ENCODE measurements around the gene PCYT1B.

DNA sequence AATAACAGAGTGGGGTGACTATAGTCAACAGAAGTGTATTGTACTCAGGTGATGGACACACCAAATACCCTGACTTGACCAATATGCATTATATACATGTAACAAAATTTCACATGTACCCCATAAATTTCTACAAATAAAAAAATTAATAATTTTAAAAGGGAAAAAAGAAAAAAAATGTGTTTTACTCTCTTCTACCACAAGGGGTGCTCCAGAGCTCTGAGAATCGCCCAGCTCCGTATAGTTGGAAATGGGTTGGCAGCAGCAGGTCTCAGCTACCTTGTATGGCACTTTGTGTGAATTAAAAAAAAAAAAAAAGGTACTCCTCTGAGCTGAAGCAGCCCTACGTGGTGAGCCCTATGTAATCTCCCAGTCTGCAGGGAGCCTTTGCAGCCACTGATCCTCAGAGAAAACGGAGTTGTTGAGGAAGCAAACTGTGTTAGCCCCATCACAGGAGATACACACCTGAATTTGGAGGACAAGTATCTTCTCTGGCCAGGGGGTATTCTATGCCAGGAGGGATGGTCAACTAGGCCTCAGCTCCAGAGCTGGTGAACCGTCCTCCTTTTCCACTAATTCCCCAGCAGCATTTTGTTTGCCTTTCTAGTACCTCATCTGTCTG, 29.4 kb upstream of the PCYT1B start:
- TF ChIP-seq, protein P1, sequence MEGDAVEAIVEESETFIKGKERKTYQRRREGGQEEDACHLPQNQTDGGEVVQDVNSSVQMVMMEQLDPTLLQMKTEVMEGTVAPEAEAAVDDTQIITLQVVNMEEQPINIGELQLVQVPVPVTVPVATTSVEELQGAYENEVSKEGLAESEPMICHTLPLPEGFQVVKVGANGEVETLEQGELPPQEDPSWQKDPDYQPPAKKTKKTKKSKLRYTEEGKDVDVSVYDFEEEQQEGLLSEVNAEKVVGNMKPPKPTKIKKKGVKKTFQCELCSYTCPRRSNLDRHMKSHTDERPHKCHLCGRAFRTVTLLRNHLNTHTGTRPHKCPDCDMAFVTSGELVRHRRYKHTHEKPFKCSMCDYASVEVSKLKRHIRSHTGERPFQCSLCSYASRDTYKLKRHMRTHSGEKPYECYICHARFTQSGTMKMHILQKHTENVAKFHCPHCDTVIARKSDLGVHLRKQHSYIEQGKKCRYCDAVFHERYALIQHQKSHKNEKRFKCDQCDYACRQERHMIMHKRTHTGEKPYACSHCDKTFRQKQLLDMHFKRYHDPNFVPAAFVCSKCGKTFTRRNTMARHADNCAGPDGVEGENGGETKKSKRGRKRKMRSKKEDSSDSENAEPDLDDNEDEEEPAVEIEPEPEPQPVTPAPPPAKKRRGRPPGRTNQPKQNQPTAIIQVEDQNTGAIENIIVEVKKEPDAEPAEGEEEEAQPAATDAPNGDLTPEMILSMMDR (IDR thresholded peaks at IDR 0.05), result peak in 3 of 5 experiments; percentile 31 to 61 (median 52)
- no peak for TF ChIP-seq POLR2A (IDR thresholded peaks at IDR 0.05)
